UCSD-AML1 (cell line): ENCODE results near the gene BLNK.
"Not testable (repeated sequence)": the region's sequence is repeated elsewhere in the genome, so short reads cannot be mapped to it uniquely, and the experiment has no call there.

ENCODE experiments used
- DNase-seq: peaks from one replicate; lab custom pipeline; 2025; ENCODE audit not compliant: unreplicated experiment; lab: John Stamatoyannopoulos, UW

The BLNK gene

GRCh38 chr10:96271016-96271815 is at the start of gene BLNK:
TSS of gene BLNK (minus strand) at chr10:96271569. CDS start at chr10:96271398, 171 bp downstream.
- DNase-seq, result no peak

DNA sequence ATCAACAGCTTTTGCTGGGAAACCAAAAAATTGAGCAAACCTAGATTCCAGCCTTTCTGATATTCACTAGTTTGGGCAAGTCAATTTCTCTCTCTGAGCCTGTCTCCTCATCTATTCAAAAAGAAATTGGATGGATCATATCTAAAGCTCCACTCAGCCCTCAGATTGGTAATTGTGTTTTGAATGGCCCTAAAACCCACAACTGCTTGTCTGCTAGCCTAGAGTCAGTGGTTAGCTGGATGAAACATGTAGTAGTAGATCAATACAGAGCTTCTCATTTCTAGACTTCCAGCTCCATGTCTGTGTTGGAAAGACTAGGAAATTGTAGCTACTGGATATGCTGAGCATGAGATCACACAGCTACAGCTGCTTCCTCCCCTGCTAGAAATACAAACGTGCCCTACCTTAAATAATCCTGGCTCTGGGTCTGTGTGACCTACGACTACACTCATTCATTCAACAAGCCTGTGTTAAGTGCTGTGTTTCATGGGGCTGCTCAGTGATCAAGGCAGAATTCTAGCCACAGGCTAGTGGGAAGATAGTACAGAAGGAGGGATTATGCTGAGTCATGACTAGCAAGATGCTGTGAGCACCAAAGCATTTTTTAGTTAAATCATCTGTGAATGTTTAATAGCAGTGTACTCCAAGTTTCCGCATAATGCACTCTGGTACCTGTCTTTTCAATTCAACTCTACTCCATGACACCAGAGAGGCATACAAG is 48.5 kb upstream of the BLNK start:
- DNase-seq, result no peak

DNA sequence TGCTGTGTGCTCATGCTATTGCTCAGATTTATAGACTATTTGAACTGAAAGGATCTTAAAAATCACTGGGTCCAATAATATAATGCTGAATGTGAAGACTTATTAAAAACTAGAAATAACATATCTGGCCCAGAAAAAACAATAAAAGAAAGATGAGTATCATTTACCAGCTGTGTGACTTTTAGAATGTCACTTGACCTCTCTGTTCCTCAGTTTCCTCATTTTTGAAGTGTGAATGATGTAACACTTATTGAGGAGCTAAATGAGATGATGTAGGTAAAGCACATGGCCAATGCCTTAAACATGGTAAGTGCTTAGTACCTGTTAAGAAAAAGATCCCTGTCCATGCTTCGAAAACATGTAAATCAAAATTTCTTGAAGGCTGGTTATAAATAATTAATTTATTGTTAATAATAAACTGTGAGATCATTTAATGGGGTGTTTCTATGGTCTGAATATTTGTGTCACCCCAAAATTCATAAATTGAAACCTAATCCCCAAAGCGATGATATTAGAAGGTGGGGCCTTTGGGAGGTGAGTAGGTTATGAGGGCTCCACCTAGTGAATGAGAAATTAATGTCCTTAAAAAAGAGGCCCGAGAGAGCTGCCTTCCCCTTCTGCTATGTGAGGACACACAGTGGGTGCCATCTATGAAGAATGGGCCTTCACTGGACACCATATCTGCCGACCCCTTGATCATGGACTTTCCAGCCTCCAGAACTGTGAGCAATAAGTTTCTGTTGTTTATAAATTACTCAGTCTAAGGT is 45.9 kb upstream of the BLNK start:
- DNase-seq, result no peak

- DNase-seq, result no peak
Measured at GRCh38 chr10:96313344-96313743, 42.0 kb upstream of the BLNK start.

GRCh38 chr10:96311180-96311715 is 39.9 kb upstream of the BLNK start:
- no peak for DNase-seq

DNA sequence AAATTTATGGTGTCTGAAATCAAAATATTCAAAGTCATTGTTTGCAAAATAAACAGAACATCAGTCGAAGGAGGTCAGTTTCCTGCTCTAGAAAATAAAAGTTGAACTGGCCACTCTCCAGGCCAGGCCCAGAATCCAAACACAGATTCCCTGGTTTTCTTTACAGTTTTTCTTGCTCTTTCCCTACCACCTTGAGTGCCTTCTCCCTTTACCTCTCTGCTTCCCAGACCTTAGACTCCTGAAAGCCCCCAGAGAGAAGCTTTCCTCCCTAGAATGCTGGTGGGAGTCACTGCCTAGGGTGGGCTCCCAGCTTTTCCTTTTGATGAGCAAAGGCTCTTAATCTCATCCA is 38.9 kb upstream of the BLNK start:
- no peak for DNase-seq

DNA sequence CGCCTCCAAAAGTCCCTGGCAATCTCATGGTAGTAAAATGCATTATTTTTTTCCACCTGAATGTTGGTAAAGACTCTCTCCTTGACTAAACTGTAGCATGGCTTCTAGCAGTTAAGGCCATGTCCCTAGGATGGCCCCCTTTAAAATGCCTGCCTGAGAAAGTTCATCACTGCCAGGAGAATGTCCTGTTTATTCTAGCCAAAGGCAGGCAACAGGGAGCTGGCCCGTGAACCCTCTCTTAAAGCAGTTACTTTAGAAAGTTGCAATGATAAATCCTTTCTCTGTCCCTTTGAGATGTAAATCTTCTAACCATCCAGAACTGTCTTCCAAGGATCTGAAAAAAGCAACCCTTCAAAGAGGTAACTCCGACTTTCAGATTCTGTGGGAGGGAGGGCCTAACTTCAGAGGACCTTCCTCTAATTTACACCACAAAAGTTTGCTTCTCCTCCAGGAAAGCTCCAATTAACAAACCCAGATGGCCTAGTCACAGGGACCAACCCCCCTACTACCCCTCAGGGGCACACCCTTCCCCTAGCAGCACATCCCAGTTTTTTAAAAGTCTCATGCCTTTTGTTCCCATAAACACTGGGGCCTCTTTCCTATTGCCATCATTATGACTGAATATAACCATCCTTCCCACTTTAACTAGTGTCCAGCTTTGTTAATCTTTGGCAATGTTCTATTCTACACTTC is 38.4 kb upstream of the BLNK start:
- DNase-seq, result no peak

GRCh38 chr10:96308854-96309253 is 37.5 kb upstream of the BLNK start:
- not testable (repeated sequence) for DNase-seq

- no peak for DNase-seq
Measured at GRCh38 chr10:96306516-96306915, 35.1 kb upstream of the BLNK start.

GRCh38 chr10:96305019-96305418 is 33.6 kb upstream of the BLNK start:
- DNase-seq, result no peak

GRCh38 chr10:96304230-96304629 is 32.9 kb upstream of the BLNK start, which contains the start of gene DNTT:
TSS of gene DNTT (plus strand) at chr10:96304434. CDS start at chr10:96304498, 64 bp downstream.
- DNase-seq, result no peak

DNA sequence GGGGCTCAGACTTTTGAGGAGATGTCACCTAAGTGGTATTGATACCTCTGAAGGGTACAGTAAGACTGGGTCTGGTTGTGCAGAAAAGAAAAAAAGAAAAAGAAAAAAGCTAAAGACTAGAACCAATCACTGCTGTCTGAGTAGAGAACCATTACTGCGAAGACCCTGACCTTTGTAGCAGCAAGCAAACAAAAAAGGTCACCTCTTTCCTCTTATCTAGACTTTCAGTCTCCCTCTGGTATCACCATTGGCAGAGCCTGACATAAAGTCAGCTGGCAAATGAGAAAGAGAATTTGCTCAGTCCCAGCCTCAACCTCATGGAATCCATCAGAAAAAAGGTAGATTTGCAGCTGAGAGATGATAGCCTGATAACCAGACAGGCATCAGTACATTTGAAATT is 30.2 kb upstream of the BLNK start:
- DNase-seq, result no peak

DNA sequence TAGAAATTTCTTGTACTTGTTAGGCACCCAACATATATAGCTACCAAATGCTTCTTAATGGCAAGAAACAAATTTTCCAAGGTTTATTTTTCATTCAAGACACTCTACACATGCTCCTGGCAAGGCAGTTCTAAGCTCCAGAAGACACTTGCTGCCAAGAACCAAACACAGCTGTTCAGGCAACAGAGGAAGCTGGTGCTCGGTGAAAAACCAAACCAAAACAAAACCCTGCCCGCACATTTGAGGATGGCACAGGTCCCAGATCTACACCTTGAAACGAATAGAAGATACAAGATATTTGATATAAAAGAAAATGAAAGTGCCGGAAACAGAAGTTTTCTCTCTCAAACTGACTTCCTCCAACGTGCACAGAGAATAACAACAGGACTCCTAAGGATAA is 28.0 kb upstream of the BLNK start:
- no peak for DNase-seq

- no peak for DNase-seq
Measured at GRCh38 chr10:96298362-96298761, 27.0 kb upstream of the BLNK start.

- DNase-seq, result no peak
Measured at GRCh38 chr10:96297486-96297885, 26.1 kb upstream of the BLNK start.

DNA sequence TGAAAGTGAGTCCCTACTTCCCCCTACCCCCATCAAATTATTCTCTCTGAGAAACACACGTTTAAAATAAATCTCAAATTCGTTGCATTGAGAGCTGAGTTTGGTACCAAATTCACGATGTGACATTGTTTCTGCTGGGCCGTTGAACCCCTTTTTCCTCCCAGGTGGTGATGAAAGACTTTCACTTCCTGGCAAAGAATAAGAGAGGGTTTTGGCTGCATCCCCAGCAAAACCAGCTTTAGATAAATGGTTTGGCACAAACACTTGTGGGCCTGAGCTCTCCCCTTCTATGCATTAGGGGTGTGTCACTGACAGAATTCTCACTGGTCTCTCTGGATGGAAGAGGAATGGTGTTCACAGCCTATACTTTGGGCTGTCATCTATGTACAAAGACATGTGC is 24.1 kb upstream of the BLNK start:
- DNase-seq, result no peak

DNA sequence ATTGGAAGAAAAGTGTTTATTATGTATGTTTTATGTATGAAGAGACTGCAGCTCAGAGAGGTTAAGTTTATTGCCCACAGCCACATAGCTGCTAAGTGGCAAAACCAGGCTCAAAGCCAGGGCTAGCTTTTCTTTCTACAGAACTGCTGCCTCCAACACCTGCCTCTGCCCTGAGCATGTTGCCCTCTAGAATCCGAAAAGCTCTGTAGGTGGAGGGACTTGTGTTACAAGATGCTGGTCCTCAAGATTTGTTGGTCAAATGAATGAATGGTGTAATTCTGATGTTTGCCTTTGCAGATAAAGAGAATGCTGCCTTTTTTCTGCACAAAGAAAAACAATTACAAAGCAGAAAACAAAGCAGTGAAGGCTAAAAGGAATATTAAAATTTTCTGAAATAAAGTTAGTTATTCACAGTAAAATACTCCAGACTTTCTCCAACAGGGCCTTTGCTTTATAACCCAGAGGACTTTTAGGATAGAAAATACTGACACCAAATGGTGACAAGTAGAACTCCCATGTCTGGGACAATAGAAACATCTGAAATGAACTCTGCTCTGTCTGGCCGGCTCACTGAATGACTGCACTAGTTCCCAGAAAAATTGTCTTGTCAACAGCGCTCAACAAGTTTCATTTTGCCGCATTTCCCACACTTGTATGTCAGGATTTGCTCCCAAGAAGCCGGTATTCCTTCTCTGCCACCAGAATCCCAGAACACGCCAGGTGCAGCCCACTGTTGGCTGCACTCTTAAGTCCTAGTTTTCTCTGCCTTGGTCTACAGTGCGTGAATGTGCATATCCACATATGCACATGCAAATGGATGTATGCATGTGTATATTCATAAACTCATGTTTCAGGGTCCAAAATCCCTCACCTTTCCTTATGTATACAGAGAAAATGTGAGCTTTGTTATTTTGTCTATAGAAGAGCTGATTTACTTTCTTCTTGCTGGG is 21.9 kb upstream of the BLNK start:
- DNase-seq, result peak; percentile 23

DNA sequence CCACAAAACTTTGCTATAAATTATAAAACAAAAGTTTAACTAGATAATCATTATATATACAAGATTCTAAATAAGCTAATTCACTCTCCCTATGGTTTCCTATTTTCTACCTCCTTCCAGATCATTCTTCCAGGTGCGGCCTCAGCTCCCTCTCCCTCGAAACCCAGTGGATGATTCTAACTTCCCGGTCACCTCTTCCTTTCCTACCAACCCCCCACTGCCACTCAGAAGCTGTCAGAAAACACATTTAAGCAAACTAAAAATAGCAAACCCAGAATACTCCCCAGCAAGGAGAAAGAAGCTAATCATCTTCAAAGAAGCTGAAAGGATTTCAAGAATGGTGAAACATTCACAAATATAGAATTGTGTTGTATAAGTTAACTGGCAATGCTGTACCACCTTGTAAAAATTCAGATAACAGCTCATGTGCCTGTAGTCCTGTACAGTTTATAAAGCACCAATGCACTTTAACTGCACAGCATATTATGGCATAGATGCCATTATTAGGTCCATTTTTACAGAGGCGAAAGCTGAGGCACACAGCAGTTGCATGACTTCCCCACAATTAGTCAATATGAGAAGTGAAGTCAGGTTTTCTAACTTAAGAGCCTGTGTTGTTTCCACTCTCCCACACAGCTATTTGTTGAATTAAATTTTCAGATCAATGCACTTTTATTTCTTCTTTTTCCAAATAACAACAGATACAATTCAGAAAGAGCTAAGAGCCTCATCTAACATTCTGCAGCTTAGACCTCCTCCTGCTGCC is 19.2 kb upstream of the BLNK start:
- no peak for DNase-seq
